G401.6 (cell line): ENCODE results near the gene TMEM95.
A peak's percentile ranks its signal among the peaks of the same experiment; 100 is the strongest.

Experiments used
- FAIRE-seq: peaks from 2 replicates; lab custom pipeline; 2012; peaks lifted over from hg19 to GRCh38; lab: Jason Lieb, UNC

Gene TMEM95

GRCh38 chr17:7355053-7355452 lies at the start of gene TMEM95:
Gene TMEM95 (plus strand): TSS chr17:7355156. CDS start chr17:7355205, 49 bp downstream.
- FAIRE-seq = no peak

- FAIRE-seq = peak; percentile 100
Observed at GRCh38 chr17:7306911-7307685, 47.9 kb upstream of the TMEM95 start, which contains the start of gene EIF5A. Gene EIF5A (plus strand): TSS chr17:7307628. CDS start chr17:7309636, 2,008 bp downstream.

GRCh38 chr17:7307686-7308624 lies 47.0 kb upstream of the TMEM95 start:
- FAIRE-seq = no peak

- FAIRE-seq = peak; percentile 63
Observed at GRCh38 chr17:7308625-7309433, 46.1 kb upstream of the TMEM95 start.

GRCh38 chr17:7309628-7310027 lies 45.3 kb upstream of the TMEM95 start:
- no peak for FAIRE-seq

- no peak for FAIRE-seq
Observed at GRCh38 chr17:7311110-7311705, 43.7 kb upstream of the TMEM95 start.

- FAIRE-seq = no peak
Observed at GRCh38 chr17:7312432-7313087, 42.4 kb upstream of the TMEM95 start.

GRCh38 chr17:7313088-7313889 lies 41.7 kb upstream of the TMEM95 start:
- peak; percentile 68 for FAIRE-seq

- no peak for FAIRE-seq
Observed at GRCh38 chr17:7313890-7314718, 40.9 kb upstream of the TMEM95 start.

- peak; percentile 65 for FAIRE-seq
Observed at GRCh38 chr17:7314719-7315569, 40.0 kb upstream of the TMEM95 start, which contains the start of gene GPS2. Gene GPS2 (minus strand): TSS chr17:7315360. CDS start chr17:7315052, 308 bp downstream.

- no peak for FAIRE-seq
Observed at GRCh38 chr17:7315570-7316235, 39.3 kb upstream of the TMEM95 start.

- no peak for FAIRE-seq
Observed at GRCh38 chr17:7317161-7317803, 37.7 kb upstream of the TMEM95 start.

- no peak for FAIRE-seq
Observed at GRCh38 chr17:7318121-7318860, 36.7 kb upstream of the TMEM95 start.

- no peak for FAIRE-seq
Observed at GRCh38 chr17:7321466-7321865, 33.5 kb upstream of the TMEM95 start.

- no peak for FAIRE-seq
Observed at GRCh38 chr17:7322520-7323194, 32.3 kb upstream of the TMEM95 start.
